HepG2 (cell line): ENCODE results near the gene C11orf71. TPM values are rescaled to one million over a fixed set of nuclear protein-coding genes. Genes with fewer than 3 reads are reported as not detected.
A peak's percentile ranks its signal among the peaks of the same experiment; 100 is the strongest.

ENCODE experiments used
- CEBPG ChIP-seq: IDR thresholded peaks from 2 replicates; pipeline ENCODE4 v1.6.1; 2016
- DMTF1 ChIP-seq: sonication (generic); formaldehyde crosslinking; IDR thresholded peaks from 2 replicates; pipeline ENCODE4 v1.4.0; 2020; ENCODE audit warnings: mild to moderate bottlenecking, missing genetic modification reagents
- EED ChIP-seq: sonication (generic); formaldehyde crosslinking; IDR thresholded peaks from 2 replicates; pipeline ENCODE4 v1.5.0; 2020; ENCODE audit warnings: mild to moderate bottlenecking, missing genetic modification reagents
- GPN1 ChIP-seq: sonication (generic); formaldehyde crosslinking; IDR thresholded peaks from 2 replicates; pipeline ENCODE4 v1.5.1; 2020; ENCODE audit warnings: missing genetic modification reagents, borderline replicate concordance
- HBP1 ChIP-seq: IDR thresholded peaks from 2 replicates; pipeline ENCODE4 v1.6.1; 2016; ENCODE audit warnings: low read depth, control low read depth
- HNRNPH1 ChIP-seq: fragments of 200-400 bp; formaldehyde crosslinking; optimal IDR thresholded peaks from 2 replicates; pipeline ENCODE3; 2017; ENCODE audit warnings: mild to moderate bottlenecking, low read depth, low read length
- HOXA5 ChIP-seq: sonication (generic); formaldehyde crosslinking; IDR thresholded peaks from 2 replicates; pipeline ENCODE4 v1.4.0; 2020; ENCODE audit warnings: missing genetic modification reagents
- MAFK ChIP-seq, 2 experiments: IDR thresholded peaks in 1 of 2; conservative IDR thresholded peaks in 1 of 2; 2 replicates each; pipeline ENCODE4 v1.6.1; 2011; ENCODE audit warnings: improper control_type of control experiment in 2 of 2, low read length in 2 of 2
- MEF2D ChIP-seq: sonication (generic); formaldehyde crosslinking; IDR thresholded peaks from 2 replicates; pipeline ENCODE4 v1.5.1; 2020; ENCODE audit warnings: mild to moderate bottlenecking, missing genetic modification reagents
- NR2F2 ChIP-seq: IDR thresholded peaks from 2 replicates; pipeline ENCODE4 v1.6.1; 2012; ENCODE audit warnings: low read depth, inconsistent platforms, borderline replicate concordance
- PAF1 ChIP-seq: IDR thresholded peaks from 2 replicates; pipeline ENCODE4 v1.6.1; 2016; ENCODE audit warnings: missing genetic modification reagents, missing compliant biosample characterization
- RFX5 ChIP-seq: IDR thresholded peaks from 2 replicates; pipeline ENCODE4 v1.6.1; 2011; ENCODE audit warnings: low read depth, low read length, improper control_type of control experiment
- ZBTB25 ChIP-seq: IDR thresholded peaks from 2 replicates; pipeline ENCODE4 v1.6.1; 2018; ENCODE audit warnings: missing genetic modification reagents
- ZFP37 ChIP-seq: sonication (generic); formaldehyde crosslinking; IDR thresholded peaks from 2 replicates; pipeline ENCODE4 v1.4.0; 2020; ENCODE audit warnings: missing genetic modification reagents, borderline replicate concordance
- ZNF121 ChIP-seq: sonication (generic); formaldehyde crosslinking; IDR thresholded peaks from 2 replicates; pipeline ENCODE4 v1.5.0; 2020; ENCODE audit warnings: mild to moderate bottlenecking, missing genetic modification reagents
- ZNF207 ChIP-seq: fragments of 450-650 bp; IDR thresholded peaks from 2 replicates; pipeline ENCODE4 v1.6.1; 2016; ENCODE audit warnings: antibody characterized with exemption, borderline replicate concordance
- ZNF709 ChIP-seq: sonication (generic); formaldehyde crosslinking; IDR thresholded peaks from 2 replicates; pipeline ENCODE4 v1.5.0; 2020; ENCODE audit warnings: mild to moderate bottlenecking, missing genetic modification reagents
- polyA plus RNA-seq, 8 experiments: library from polyadenylated mRNA; depleted of rRNA in 3 of 8; stranded (reverse) in 7 of 8; unstranded in 1 of 8; fragments of >200 nt; fragmentation: Illumina TruSeq in 4 of 8; extraction: Trizol in 4 of 8; gene quantifications; 2 replicates each; pipeline versions ENCODE4 v1.2.1 to v1.2.3, GENCODE V29; 2011 to 2016; ENCODE audit warnings: low read depth in 4 of 8, missing spikeins in 1 of 8, mixed read lengths in 1 of 8; ENCODE audit not compliant: insufficient read depth in 1 of 8
- total RNA-seq, 5 experiments: library from RNA; depleted of rRNA; stranded (reverse); fragments of >200 nt; fragmentation: Illumina TruSeq; extraction: Trizol; gene quantifications; 2 replicates each; pipeline ENCODE4 v1.2.3, GENCODE V29; 2016; ENCODE audit warnings: low read depth in 1 of 5
- TF ChIP-seq, protein P1 (sequence below), 2 experiments: IDR thresholded peaks; 2 replicates each; pipeline ENCODE4 v1.6.1; 2011 to 2012; ENCODE audit warnings: low read length in 2 of 2, borderline replicate concordance in 1 of 2, low read depth in 1 of 2, mild to moderate bottlenecking in 1 of 2, moderate library complexity in 1 of 2
- TF ChIP-seq, protein P2 (sequence below): sonication (generic); formaldehyde crosslinking; IDR thresholded peaks from 2 replicates; pipeline ENCODE4 v1.5.0; 2020; ENCODE audit warnings: missing genetic modification reagents

C11orf71 gene
- total and polyA plus RNA-seq, 2 of the 13 experiments (the other 11 are each of a cell fraction or from before 2014, with no cell fraction given), result 7.1 to 7.8 TPM

- TF ChIP-seq DMTF1 (CRISPR knock-in tag), result no peak
- peak; percentile 49; the same call in 1 of the 2 replicates for TF ChIP-seq MEF2D (CRISPR knock-in tag)
- TF ChIP-seq RFX5, result no peak
- TF ChIP-seq ZNF121 (CRISPR knock-in tag), result 0 out of 2 replicates have a peak, but pooled peaks have one; percentile 7
- no peak; a peak in 1 of 4 replicates for TF ChIP-seq MAFK (conservative IDR thresholded peaks at IDR 0.05 in 1 of 2, IDR thresholded peaks at IDR 0.05 in 1 of 2; ENCODE audit: low read length in 2 of 2)
- TF ChIP-seq ZNF207, result no peak
- TF ChIP-seq, protein P1, sequence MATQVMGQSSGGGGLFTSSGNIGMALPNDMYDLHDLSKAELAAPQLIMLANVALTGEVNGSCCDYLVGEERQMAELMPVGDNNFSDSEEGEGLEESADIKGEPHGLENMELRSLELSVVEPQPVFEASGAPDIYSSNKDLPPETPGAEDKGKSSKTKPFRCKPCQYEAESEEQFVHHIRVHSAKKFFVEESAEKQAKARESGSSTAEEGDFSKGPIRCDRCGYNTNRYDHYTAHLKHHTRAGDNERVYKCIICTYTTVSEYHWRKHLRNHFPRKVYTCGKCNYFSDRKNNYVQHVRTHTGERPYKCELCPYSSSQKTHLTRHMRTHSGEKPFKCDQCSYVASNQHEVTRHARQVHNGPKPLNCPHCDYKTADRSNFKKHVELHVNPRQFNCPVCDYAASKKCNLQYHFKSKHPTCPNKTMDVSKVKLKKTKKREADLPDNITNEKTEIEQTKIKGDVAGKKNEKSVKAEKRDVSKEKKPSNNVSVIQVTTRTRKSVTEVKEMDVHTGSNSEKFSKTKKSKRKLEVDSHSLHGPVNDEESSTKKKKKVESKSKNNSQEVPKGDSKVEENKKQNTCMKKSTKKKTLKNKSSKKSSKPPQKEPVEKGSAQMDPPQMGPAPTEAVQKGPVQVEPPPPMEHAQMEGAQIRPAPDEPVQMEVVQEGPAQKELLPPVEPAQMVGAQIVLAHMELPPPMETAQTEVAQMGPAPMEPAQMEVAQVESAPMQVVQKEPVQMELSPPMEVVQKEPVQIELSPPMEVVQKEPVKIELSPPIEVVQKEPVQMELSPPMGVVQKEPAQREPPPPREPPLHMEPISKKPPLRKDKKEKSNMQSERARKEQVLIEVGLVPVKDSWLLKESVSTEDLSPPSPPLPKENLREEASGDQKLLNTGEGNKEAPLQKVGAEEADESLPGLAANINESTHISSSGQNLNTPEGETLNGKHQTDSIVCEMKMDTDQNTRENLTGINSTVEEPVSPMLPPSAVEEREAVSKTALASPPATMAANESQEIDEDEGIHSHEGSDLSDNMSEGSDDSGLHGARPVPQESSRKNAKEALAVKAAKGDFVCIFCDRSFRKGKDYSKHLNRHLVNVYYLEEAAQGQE (IDR thresholded peaks at IDR 0.05; ENCODE audit: borderline replicate concordance in 1 of 2, low read depth in 1 of 2, low read length in 2 of 2), result no peak
- TF ChIP-seq HNRNPH1, result no peak
- TF ChIP-seq, protein P2, sequence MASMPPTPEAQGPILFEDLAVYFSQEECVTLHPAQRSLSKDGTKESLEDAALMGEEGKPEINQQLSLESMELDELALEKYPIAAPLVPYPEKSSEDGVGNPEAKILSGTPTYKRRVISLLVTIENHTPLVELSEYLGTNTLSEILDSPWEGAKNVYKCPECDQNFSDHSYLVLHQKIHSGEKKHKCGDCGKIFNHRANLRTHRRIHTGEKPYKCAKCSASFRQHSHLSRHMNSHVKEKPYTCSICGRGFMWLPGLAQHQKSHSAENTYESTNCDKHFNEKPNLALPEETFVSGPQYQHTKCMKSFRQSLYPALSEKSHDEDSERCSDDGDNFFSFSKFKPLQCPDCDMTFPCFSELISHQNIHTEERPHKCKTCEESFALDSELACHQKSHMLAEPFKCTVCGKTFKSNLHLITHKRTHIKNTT (CRISPR knock-in tag), result peak; percentile 92; the same call in 1 of the 2 replicates
- TF ChIP-seq HOXA5 (CRISPR knock-in tag), result no peak
- peak; percentile 39; the same call in 1 of the 2 replicates for TF ChIP-seq CEBPG
- TF ChIP-seq ZFP37, result no peak
- no peak for TF ChIP-seq PAF1 (CRISPR knock-in tag)
- TF ChIP-seq NR2F2, result no peak
- no peak for TF ChIP-seq GPN1
- TF ChIP-seq ZNF709, result peak; percentile 77; the same call in 1 of the 2 replicates
- peak; percentile 41; the same call in 1 of the 2 replicates for TF ChIP-seq HBP1 (CRISPR knock-in tag)
- peak; percentile 81 for TF ChIP-seq EED
- peak; percentile 41; the same call in 1 of the 2 replicates for TF ChIP-seq ZBTB25 (CRISPR knock-in tag)
Observed at GRCh38 chr11:114439229-114440120, 39.2 kb upstream of the C11orf71 start, which contains the start of gene REXO2 (continued).
